MM.1S (cell line): Measurements from ENCODE around the gene MYADML2.

ENCODE experiments used
- DNase-seq: peaks from one replicate; pipeline ENCODE4 v3.0.0-alpha.2; 2015
- H2AFZ ChIP-seq: fragments of 300-600 bp; sonication (generic); 2 replicates; pipeline ENCODE4 v1.6.0; 2016; ENCODE audit warnings: antibody characterized with exemption, low read length
- H3F3A ChIP-seq: fragments of 300-600 bp; sonication (generic); 2 replicates; pipeline ENCODE4 v1.6.1; 2016; ENCODE audit warnings: mild to moderate bottlenecking, antibody characterized with exemption, low read length, moderate library complexity, mixed read lengths; ENCODE audit not compliant: insufficient read depth
- H3K27ac ChIP-seq: fragments of 300-600 bp; sonication (generic); 2 replicates; pipeline ENCODE4 v1.5.1; 2016; ENCODE audit warnings: mild to moderate bottlenecking, low read length
- H3K27me3 ChIP-seq: fragments of 300-600 bp; sonication (generic); replicated peaks from 2 replicates; pipeline ENCODE4 v1.6.0; 2016; ENCODE audit warnings: low read length; ENCODE audit not compliant: insufficient read depth
- H3K36me3 ChIP-seq: fragments of 300-600 bp; sonication (generic); replicated peaks from 2 replicates; pipeline ENCODE4 v1.6.1; 2016; ENCODE audit warnings: mild to moderate bottlenecking, low read length, mixed read lengths; ENCODE audit not compliant: insufficient read depth
- H3K4me1 ChIP-seq: fragments of 300-600 bp; sonication (generic); 2 replicates; pipeline ENCODE4 v1.6.1; 2016; ENCODE audit warnings: low read length, mixed read lengths
- H3K4me2 ChIP-seq: fragments of 300-600 bp; sonication (generic); 2 replicates; pipeline ENCODE4 v1.6.0; 2016; ENCODE audit warnings: low read depth, low read length
- H3K4me3 ChIP-seq: fragments of 300-600 bp; sonication (generic); 2 replicates; pipeline ENCODE4 v1.5.1; 2016; ENCODE audit warnings: low read length, mixed read lengths
- H3K79me2 ChIP-seq: fragments of 300-600 bp; sonication (generic); 2 replicates; pipeline ENCODE4 v1.6.1; 2016; ENCODE audit warnings: mixed run types, low read length, mixed read lengths
- H3K9ac ChIP-seq: fragments of 300-600 bp; sonication (generic); 2 replicates; pipeline ENCODE4 v1.6.1; 2016; ENCODE audit warnings: low read length, mixed read lengths
- H3K9me2 ChIP-seq: fragments of 300-600 bp; sonication (generic); replicated peaks from 2 replicates; pipeline ENCODE4 v1.6.1; 2016; ENCODE audit warnings: mild to moderate bottlenecking, low read length, mixed read lengths; ENCODE audit not compliant: insufficient read depth
- H3K9me3 ChIP-seq: fragments of 300-600 bp; sonication (generic); replicated peaks from 2 replicates; pipeline ENCODE4 v1.6.1; 2016; ENCODE audit warnings: mild to moderate bottlenecking, low read length, mixed read lengths; ENCODE audit not compliant: insufficient read depth
- H4K20me1 ChIP-seq: fragments of 300-600 bp; sonication (generic); 2 replicates; pipeline ENCODE4 v1.6.1; 2016; ENCODE audit warnings: mild to moderate bottlenecking, low read length, moderate library complexity, mixed read lengths; ENCODE audit not compliant: insufficient read depth
- CTCF ChIP-seq: fragments of 300-600 bp; sonication (generic); IDR thresholded peaks from 2 replicates; pipeline ENCODE4 v1.5.1; 2016; ENCODE audit warnings: antibody characterized with exemption, low read length, mixed read lengths
- EZH2 ChIP-seq: fragments of 300-600 bp; sonication (generic); optimal IDR thresholded peaks from 2 replicates; pipeline ENCODE3; 2017; ENCODE audit warnings: low read depth, mild to moderate bottlenecking, antibody characterized with exemption, low read length, mixed read lengths
- EZH2phosphoT487 ChIP-seq: fragments of 300-600 bp; sonication (generic); IDR thresholded peaks from 2 replicates; pipeline ENCODE4 v1.6.1; 2018; ENCODE audit warnings: antibody characterized with exemption, low read length

Gene MYADML2

DNA sequence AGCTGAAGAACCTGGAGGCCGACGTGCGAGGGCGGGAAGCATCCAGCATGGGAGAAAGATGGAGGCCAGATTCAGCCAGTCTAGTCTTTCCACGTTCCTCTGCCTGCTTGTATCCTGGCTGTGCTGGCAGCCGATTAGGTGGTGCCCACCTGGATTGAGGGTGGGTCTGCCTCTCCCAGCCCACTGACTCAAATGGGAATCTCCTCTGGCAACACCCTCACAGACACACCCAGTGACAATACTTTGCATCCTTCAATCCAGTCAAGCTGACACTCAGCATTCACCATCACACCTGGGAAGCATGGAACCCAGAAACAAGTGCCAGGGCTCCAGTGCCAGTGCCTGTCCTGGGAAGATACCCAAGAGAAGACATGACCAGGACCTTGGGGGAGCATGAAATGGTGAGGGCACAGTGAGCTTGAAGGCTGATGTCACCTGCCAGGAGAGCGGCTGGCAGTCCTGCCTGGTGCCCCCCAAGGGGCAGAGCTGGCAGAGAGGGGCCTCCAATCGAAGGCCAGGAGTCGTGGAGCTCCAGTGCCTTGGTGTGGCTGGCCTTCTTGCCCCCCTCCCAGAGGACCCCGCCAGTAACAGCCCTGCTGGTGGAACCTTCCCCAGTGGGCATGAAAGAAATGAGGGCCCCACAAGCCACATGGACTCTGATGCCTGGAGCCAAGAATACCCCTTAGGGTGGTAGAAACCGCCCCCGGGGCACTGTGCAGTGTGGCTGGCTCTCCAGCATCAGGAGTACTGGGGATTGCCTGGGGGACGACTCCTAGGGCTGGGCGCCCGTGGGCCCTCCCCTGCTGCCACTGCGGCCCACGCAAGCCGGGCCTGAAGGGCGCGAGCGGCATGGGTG lies 45.6 kb downstream of the MYADML2 start:
- H3K4me3 ChIP-seq, result no peak overlapping the region
- no peaks in the 10 kb centered on the region for H3F3A ChIP-seq
- TF ChIP-seq EZH2phosphoT487 (no peak), CTCF (no peak), EZH2 (no peak)
- no peak overlapping the region for H3K4me2 ChIP-seq
- no peaks in the 10 kb centered on the region for H3K4me1 ChIP-seq
- H2AFZ ChIP-seq, result no peak overlapping the region
- H4K20me1 ChIP-seq, result no peaks in the 10 kb centered on the region
- H3K9me3 ChIP-seq, result no peaks in the 10 kb centered on the region
- H3K27ac ChIP-seq, result no peak overlapping the region
- no peaks in the 10 kb centered on the region for H3K79me2 ChIP-seq
- no peak overlapping the region for H3K9ac ChIP-seq
- no peak for DNase-seq
- no peaks in the 10 kb centered on the region; the same call in 1 of the 2 replicates for H3K27me3 ChIP-seq
- H3K36me3 ChIP-seq, result no peaks in the 10 kb centered on the region
- no peaks in the 10 kb centered on the region for H3K9me2 ChIP-seq

GRCh38 chr17:81900181-81900820 lies 46.7 kb downstream of the MYADML2 start:
- no peaks in the 10 kb centered on the region for H3K9me2 ChIP-seq
- H3K79me2 ChIP-seq, result no peaks in the 10 kb centered on the region

GRCh38 chr17:81899514-81900166 lies 47.4 kb downstream of the MYADML2 start:
- Histone ChIP-seq H3K4me1 (no peaks in the 10 kb centered on the region), H3F3A (no peaks in the 10 kb centered on the region), H3K27ac (no peak overlapping the region), H3K36me3 (no peaks in the 10 kb centered on the region), H3K27me3 (no peaks in the 10 kb centered on the region; the same call in 1 of the 2 replicates), H3K9me2 (no peaks in the 10 kb centered on the region), H3K9ac (no peak overlapping the region), H3K4me2 (no peak overlapping the region), H3K79me2 (no peaks in the 10 kb centered on the region), H3K4me3 (no peak overlapping the region), H4K20me1 (no peaks in the 10 kb centered on the region), H3K9me3 (no peaks in the 10 kb centered on the region), H2AFZ (no peak overlapping the region)
- no peak for DNase-seq
- no peak for TF ChIP-seq CTCF
- TF ChIP-seq EZH2phosphoT487, result no peak
- TF ChIP-seq EZH2, result no peak

More at GRCh38 chr17:81900181-81900820, 46.7 kb downstream of the MYADML2 start:
- no peaks in the 10 kb centered on the region for H3K4me1 ChIP-seq
- no peak overlapping the region for H3K4me3 ChIP-seq
- no peak overlapping the region for H3K9ac ChIP-seq
- no peaks in the 10 kb centered on the region; the same call in 1 of the 2 replicates for H3K27me3 ChIP-seq
- no peaks in the 10 kb centered on the region for H3K9me3 ChIP-seq
- no peak overlapping the region for H3K27ac ChIP-seq
- no peaks in the 10 kb centered on the region for H3K36me3 ChIP-seq
- TF ChIP-seq CTCF (no peak), EZH2 (no peak), EZH2phosphoT487 (no peak)
- H3F3A ChIP-seq, result no peaks in the 10 kb centered on the region
- no peak overlapping the region for H3K4me2 ChIP-seq
- H4K20me1 ChIP-seq, result no peaks in the 10 kb centered on the region
- no peak overlapping the region for H2AFZ ChIP-seq
- DNase-seq, result no peak
